NCI-H187 (cell line): ENCODE measurements around the gene COASY.
A peak's percentile ranks its signal among the peaks of the same experiment; 100 is the strongest.
"Not testable (repeated sequence)": the region's sequence is repeated elsewhere in the genome, so short reads cannot be mapped to it uniquely, and the experiment has no call there.

ENCODE experiments used
- DNase-seq, 2 experiments: peaks; one replicate each; lab custom pipeline; 2025; lab: John Stamatoyannopoulos, UW

COASY gene

DNA sequence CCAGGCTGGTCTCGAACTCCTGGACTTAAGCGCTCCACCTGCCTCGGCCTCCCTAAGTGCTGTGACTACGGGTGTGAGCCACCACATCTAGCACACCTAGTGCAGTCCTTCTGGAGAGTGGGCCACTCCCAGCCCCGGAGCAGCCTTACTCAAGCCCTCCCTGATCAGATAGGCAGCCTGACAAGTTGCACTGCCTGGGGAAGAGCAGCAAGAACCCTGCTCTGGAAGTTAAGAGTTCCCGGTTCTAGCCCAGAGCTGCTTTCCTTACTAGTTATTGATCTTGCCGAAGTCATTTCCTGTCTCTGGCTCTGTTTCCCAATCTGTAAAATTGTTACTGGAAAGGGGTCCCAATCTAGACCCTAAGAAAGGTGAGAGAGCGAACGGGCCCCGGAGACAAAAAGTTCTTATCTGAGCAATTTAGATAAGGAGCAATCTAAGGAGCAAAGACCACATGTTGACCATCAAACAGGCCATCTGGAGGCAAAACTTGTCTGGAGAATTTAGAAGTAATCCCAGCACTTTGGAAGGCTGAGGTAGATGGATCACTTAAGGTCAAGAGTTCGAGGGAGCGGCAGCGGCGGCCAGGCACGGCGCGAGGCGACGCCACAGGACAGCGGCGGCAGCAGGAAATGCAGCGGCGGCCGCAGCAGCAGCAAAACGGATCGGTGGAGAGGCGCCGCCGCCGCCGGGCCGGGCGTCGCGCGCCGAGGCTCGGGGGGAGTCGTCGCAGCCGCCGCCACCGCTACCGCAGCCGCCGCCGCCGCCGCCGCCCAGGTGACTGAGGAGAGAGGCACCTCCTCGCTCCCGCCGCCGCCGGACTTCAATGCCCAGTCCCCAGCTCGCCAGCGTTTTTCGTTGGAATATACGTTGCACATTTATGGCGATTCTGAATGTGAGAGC, 30.2 kb upstream of the COASY start:
- DNase-seq = no peak

DNA sequence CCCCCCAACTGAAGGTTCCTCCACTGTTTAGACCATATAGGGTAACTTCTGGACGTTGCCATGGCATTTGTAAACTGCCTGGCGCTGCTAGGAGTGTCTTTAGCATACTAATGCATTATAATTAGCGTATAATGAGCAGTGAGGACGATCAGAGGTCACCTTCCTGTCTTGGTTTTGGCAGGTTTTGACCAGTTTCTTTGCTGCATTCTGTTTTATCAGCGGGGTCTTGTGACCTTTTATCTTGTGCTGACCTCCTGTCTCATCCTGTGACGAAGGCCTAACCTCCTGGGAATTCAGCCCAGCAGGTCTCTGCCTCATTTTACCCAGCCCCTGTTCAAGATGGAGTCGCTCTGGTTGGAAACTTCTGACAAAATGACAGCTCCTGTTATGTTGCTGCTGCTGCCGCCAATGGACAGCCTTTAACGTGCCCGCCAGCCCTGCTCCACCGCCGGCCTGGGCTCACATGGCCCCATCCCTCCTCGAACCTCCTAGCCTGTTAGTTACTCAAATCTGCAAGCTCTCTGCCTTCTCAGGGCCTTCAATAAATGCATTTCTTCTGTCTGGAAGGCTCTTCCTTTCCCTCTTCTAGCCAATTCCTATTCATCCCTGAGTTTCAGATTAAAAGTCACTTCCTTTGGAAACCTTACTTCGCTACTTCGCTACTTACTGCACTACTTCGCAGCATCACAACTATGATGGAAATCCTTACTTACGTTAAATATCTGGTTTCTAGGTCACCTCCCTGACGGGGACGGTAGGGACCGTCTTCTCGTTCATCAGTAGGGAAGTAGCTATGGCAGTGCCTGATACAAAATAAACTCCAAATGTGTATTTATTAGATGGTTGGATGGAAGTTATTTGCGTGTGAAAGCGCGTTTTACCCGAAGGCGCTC, 26.5 kb upstream of the COASY start:
- no peak for DNase-seq

DNA sequence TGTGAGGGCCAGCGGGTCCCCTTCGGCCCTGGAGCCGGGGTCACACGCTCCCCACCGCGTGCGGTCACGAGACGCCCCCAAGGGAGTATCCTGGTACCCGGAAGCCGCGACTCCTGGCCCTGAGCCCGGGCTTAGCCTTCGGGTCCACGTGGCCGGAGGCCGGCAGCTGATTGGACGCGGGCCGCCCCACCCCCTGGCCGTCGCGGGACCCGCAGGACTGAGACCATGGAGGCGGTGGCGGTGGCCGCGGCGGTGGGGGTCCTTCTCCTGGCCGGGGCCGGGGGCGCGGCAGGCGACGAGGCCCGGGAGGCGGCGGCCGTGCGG, 25.9 kb upstream of the COASY start, which contains the start of gene NAGLU:
NAGLU (plus strand) TSS at position 194 of the 324 bp plus-strand sequence; CDS start at position 226, 32 bp downstream.
- peak; percentile 54 to 77 for DNase-seq

DNA sequence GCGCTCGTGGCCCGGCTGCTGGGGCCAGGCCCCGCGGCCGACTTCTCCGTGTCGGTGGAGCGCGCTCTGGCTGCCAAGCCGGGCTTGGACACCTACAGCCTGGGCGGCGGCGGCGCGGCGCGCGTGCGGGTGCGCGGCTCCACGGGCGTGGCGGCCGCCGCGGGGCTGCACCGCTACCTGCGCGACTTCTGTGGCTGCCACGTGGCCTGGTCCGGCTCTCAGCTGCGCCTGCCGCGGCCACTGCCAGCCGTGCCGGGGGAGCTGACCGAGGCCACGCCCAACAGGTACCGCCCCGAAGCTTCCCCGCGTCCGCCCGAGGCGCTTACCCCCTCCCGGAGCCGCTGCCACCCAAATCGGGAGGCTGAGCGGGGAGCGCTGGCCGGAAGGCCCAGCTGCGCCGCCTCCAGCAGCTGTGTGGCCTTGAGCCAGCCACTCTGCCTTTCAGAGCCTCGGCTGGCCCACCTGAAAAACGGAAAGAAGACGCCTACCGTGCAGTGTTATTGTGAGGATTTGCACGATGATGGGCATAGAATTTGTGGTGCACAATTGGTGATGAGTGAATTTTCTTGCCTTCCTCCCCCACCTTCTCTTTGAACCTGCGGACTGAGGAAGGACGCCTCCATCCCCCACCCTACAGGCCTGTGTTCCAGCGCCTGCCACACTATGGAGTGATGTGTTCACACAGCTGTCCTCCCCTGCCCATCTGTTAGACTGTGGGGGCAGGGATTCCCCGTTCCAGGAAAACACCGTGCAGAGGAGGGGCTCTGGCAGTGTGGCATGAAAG, 25.4 kb upstream of the COASY start:
- peak in 1 of 2 experiments; percentile 66 for DNase-seq

DNA sequence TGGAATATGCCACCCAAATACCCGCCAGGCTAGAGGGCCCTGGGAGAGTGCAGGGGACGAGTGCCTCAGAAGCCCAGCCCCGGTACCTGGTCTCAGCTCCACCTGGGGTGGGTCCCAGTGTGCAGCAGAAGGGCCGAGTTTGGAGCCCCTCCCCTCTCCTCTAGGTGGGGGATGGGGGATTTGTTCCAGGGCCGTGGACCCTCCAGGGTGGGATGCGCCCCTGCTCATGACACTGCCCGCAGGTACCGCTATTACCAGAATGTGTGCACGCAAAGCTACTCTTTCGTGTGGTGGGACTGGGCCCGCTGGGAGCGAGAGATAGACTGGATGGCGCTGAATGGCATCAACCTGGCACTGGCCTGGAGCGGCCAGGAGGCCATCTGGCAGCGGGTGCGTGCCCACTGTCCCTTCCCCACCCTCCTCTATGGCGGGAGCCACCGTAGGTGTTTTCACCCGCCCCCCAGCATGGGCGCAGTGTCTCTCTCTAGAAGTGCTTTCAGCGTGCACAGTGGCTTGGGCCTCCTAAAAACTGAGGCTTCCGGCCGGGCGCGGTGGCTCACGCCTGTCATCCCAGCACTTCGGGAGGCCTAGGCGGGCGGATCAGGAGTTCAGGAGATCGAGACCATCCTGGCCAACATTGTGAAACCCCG, 24.7 kb upstream of the COASY start:
- no peak for DNase-seq

DNA sequence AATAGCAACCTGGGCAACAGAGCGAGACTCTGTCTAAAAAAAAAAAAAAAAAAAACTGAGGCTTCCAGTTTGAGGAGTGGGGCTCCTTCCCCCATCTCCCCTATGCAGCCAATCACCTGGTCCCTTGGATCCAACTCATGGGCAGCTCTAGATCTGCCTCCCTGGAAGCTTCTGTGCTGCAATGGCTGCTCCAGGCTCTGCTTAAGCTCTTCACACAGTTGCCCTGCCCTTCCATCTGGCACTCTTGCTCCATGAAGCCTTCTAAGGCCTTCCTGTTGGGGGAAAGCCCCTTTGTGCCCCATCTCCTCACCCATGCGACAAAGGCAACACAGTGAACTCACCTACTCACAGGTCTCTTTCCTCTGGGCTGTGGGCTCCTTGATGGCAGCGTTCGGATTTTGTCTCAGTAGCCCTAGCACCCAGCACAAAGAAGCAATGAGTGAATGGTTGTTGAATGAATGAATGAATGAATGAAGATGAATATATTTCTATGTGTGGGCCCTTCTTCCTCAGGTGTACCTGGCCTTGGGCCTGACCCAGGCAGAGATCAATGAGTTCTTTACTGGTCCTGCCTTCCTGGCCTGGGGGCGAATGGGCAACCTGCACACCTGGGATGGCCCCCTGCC, 24.0 kb upstream of the COASY start:
- DNase-seq = no peak

DNA sequence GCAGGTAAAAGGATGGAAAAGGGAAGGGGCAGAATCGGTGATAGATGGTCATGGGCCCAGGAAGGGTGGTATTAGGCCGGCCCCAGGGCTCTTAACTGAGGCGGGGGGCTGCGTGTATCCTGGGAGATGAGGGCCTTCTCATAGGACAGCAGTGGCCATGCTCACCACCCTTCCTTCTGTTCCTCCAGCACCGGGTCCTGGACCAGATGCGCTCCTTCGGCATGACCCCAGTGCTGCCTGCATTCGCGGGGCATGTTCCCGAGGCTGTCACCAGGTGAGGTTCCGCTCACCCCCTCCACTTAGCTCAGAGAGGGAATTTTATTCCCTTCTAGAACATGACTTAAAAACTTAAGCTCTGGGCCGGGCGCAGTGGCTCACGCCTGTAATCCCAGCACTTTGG, 23.5 kb upstream of the COASY start:
- DNase-seq = no peak

DNA sequence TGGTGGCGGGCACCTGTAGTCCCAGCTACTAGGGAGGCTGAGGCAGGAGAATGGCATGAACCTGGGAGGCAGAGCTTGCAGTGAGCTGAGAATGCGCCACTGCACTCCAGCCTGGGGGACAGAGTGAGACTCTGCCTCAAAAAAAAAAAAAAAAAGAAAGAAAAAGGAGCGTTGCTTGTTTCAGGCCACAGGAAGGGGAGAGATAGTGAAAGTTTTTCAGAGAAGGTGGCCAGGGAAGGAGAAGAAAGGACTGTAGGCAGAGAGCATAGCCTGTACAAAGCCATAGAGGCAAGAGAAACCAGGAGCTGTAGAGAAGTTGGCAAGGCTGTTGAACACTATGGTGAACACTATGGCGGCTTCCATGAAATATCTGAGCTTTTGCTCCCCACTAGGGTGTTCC, 21.4 kb upstream of the COASY start:
- not testable (repeated sequence) for DNase-seq

DNA sequence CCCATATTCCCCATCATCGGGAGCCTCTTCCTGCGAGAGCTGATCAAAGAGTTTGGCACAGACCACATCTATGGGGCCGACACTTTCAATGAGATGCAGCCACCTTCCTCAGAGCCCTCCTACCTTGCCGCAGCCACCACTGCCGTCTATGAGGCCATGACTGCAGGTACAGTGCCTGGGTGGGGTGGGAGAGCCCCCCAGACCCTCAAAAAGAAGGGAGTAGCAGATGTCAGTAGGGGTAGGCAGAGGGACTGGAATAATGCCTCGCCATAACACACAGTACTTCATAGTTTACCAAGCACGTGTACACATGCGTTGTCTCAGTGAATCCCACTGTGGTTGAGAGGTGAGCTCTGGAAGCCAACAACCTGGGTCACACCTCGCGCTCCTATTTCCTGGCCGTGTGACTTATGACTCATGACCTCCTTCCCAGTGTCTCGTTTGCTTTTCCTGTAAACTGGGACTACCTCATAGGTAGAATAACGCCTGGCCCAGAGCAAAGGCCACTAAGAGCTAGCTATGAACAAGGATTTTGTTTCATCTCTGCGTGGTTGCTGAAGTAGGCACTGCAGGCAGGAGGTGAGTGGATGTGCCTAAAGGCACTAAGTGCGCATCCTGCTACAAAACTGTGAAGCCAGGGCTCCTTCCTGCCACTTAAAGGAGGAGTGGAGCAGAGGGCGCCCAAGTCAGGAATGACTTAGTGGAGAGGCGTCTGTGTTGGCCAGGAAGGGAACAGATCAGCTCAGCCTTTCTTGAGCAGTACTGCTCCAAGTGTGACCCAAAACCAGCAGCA, 20.7 kb upstream of the COASY start:
- DNase-seq = no peak

DNA sequence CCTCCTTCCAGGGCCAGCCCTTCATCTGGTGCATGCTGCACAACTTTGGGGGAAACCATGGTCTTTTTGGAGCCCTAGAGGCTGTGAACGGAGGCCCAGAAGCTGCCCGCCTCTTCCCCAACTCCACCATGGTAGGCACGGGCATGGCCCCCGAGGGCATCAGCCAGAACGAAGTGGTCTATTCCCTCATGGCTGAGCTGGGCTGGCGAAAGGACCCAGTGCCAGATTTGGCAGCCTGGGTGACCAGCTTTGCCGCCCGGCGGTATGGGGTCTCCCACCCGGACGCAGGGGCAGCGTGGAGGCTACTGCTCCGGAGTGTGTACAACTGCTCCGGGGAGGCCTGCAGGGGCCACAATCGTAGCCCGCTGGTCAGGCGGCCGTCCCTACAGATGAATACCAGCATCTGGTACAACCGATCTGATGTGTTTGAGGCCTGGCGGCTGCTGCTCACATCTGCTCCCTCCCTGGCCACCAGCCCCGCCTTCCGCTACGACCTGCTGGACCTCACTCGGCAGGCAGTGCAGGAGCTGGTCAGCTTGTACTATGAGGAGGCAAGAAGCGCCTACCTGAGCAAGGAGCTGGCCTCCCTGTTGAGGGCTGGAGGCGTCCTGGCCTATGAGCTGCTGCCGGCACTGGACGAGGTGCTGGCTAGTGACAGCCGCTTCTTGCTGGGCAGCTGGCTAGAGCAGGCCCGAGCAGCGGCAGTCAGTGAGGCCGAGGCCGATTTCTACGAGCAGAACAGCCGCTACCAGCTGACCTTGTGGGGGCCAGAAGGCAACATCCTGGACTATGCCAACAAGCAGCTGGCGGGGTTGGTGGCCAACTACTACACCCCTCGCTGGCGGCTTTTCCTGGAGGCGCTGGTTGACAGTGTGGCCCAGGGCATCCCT, 18.5 kb upstream of the COASY start:
- no peak for DNase-seq

DNA sequence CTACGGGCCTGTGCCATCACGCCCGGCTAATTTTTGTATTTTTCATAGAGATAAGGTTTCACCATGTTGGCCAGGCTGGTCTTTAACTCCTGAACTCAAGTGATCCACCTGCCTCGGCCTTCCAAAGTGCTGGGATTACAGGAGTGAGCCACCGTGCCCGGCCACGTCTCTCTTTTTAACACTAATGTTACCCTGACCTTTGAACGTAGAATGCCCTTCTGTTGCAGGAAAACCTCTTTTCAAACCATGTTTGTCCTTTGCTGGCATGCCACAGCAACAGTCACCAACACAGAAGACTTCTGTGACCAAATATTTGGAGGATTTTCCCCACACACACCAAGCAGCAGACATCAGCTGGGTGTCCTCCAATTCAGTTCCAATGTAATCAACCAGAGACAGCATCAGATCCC, 17.1 kb upstream of the COASY start:
- DNase-seq = no peak

DNA sequence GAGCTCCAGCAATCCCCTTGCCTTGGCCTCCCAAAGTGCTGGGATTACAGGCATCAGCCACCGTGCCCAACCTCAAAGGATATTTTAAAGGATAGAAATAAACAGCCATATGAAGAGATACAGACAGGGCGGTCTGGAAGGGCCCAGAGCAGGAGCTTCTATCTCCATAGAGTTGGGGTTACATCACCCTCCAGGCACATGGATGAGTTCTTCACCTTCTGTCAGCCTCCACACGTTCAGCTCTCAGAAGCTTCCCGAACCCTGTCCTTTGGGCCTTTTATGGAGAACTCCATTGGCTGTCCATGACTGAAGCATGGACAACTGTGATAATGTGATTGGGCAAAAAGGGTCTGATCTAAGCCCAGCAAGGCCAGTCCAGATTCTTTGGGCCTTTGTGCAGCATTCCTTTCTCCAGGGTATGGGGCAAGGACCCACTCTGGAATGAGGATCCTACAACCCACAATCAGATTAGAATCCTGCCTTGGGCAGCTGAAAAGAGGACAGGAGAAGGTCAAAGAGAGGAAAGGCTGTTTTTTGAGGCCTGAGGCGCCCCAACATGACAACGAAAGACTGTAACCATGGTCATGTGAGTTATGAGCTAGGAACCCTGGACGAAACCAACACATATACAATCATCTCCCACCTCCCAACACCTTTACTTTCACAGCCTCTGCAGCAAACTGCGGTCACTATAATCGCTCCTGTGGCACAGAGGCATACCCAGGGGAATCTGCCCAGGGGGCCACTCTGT, 16.0 kb upstream of the COASY start:
- DNase-seq = not testable (repeated sequence)

DNA sequence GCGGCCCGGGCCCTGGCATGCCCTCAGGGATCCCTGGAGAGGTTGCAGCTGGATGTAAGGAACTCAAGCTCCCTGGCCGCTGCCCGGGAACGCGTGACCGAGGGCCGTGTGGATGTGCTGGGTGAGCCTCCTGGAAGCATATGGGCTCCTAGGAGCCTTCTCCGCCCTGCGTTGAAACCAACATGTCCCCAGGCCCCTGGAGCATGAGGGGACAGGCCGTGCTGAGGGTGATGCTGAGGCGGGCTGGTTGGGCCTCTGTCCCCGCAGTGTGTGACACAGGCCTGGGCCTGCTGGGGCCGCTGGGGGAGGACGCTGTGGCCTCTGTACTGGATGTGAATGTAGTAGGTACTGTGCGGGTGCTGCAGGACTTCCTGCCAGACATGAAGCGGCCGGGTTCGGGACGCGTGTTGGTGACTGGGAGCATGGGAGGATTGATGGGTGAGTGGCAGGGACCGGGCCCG, 14.9 kb upstream of the COASY start:
- no peak for DNase-seq

DNA sequence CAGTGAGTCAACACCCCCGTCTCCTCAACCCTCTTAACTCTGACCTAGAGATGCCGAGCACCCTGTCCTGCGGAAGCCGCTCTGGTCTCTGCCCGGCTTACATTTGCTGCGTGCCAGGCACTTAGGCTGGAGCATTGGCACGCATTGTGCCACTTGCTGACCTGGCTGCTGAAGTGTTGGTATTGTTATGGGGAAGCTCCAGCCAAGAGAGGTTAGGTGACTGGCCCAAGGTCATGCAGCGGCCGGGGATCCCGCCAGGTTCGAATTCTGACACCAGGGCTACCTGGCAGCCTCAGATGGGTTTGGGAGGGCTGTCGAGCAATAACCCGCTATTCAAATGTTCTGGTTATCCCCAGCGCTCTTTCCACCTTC, 14.3 kb upstream of the COASY start:
- no peak for DNase-seq

DNA sequence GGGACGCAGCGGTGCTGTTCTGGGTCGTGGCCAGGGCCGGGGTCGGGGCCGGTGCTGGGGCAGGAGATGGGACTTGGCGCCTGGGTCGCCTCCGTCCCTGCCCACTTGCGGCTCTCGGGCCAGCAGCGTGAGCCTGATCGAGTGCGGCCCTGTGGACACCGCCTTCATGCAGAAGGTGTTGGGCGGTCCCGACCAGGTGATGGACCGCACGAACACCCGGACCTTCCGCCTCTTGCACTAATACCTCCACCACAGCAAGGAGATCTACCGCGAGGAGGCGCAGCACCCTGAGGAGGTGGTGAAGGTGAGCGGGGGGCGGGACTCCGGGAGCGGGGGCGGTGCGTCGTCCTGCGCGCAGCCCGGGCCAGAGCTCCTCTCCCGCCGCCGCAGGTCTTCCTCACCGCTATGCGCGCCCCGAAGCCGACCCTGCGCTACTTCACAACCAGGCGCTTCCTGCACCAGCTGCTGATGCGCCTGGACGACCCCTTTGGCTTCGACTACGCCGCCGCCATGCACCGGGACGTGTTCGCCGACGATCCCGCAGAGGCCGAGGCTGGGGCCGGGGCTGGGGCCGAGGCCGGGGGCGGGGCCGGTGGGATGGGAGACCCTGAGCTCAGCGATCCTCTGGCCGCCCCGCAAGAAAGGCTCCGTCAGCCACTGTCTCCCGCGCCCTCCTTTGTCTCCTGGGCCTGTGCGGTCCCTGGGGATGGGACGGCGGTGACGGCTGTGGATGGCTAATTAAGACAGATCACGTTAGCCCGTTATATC, 13.7 kb upstream of the COASY start:
- peak; percentile 37 to 78 for DNase-seq

DNA sequence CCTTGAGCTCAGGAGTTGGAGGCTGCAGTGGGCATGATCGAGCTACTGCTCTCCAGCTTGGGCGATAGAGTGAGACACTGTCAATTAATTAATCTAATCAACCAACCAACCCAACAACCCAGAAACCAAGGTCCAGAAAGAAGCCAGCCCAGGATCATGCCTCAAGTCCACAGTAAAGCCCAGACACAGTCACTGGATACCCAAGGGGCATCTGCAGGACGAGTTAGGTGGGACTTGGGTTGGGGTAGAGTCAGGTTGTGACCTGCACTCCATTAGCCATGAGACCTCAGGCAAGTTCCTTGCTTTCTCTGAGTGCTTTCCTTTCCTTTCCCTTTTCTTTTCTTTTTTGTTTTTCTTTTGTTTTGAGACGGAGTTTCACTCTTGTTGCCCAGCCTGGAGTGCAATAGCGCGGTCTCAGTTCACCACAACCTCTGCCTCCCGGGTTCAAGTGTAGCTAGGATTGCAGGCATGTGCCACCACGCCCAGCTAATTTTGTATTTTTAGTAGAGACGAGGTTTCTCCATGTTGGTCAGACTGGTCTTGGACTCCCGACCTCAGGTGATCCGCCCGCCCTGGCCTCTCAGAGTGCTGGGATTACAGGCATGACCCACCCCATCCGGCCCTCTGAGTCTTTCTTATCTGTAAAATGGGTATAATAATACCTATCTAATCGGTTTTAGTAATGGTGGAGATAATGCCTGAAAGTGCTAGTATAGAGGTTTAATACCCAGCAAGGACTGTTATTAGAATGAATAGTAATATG, 12.8 kb upstream of the COASY start:
- no peak for DNase-seq

DNA sequence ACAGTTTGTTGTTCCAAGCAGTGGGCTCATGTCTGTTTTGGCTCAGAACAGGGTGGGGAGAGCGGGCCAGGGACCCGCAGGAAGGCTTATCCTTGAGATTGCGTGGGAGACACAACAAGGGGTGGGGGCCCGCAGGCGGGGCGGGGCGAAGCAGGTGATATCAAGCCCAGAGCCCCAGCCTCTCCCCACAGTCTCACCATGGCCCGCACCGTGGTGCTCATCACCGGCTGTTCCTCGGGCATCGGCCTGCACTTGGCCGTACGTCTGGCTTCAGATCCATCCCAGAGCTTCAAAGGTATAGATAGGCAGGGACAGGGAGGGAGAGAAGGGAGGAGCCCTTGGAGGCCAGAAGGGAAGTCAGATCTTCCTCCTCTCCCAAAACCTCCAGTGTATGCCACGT, 9.2 kb upstream of the COASY start, which contains the start of gene HSD17B1:
HSD17B1 (plus strand) TSS at position 188 of the 400 bp plus-strand sequence; CDS start at position 199, 11 bp downstream.
- DNase-seq = not testable (repeated sequence)
